Measurements from ENCODE around the gene ENPEP. TPM values are rescaled to one million over a fixed set of nuclear protein-coding genes. Genes with fewer than 3 reads are reported as not detected.

The ENPEP gene
- total and polyA plus RNA-seq, 9 of the 15 experiments (the other 6 are each of a cell fraction or from before 2014, with no cell fraction given), result 0.01 TPM; not detected in 7

DNA sequence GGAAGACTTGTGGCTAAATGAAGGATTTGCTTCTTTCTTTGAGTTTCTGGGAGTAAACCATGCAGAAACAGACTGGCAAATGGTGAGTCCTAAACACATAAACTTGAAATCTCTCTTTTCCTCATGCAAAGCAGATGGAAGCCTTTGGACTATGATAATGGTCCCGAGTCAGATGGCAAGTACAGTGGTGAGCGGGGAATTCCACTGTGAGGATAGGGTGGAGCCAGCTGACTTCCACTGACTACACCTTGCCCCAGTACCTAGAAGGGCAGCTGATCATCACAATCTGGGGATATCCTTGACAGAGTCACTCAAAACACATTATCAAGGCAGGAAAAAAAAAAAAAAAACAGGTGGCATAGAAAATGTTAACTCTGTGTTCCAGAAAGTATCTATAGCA lies 34.3 kb downstream of the ENPEP start (continued):
- TF ChIP-seq, protein P1, sequence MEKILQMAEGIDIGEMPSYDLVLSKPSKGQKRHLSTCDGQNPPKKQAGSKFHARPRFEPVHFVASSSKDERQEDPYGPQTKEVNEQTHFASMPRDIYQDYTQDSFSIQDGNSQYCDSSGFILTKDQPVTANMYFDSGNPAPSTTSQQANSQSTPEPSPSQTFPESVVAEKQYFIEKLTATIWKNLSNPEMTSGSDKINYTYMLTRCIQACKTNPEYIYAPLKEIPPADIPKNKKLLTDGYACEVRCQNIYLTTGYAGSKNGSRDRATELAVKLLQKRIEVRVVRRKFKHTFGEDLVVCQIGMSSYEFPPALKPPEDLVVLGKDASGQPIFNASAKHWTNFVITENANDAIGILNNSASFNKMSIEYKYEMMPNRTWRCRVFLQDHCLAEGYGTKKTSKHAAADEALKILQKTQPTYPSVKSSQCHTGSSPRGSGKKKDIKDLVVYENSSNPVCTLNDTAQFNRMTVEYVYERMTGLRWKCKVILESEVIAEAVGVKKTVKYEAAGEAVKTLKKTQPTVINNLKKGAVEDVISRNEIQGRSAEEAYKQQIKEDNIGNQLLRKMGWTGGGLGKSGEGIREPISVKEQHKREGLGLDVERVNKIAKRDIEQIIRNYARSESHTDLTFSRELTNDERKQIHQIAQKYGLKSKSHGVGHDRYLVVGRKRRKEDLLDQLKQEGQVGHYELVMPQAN (IDR thresholded peaks at IDR 0.05; ENCODE audit: borderline replicate concordance), result no peak
- no peak for TF ChIP-seq SMAD4 (CRISPR knock-in tag; conservative IDR thresholded peaks at IDR 0.05)
- TF ChIP-seq, protein P2, sequence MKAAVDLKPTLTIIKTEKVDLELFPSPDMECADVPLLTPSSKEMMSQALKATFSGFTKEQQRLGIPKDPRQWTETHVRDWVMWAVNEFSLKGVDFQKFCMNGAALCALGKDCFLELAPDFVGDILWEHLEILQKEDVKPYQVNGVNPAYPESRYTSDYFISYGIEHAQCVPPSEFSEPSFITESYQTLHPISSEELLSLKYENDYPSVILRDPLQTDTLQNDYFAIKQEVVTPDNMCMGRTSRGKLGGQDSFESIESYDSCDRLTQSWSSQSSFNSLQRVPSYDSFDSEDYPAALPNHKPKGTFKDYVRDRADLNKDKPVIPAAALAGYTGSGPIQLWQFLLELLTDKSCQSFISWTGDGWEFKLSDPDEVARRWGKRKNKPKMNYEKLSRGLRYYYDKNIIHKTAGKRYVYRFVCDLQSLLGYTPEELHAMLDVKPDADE (conservative IDR thresholded peaks at IDR 0.05; ENCODE audit: control insufficient read depth, low read depth, low read length), result no peak

DNA sequence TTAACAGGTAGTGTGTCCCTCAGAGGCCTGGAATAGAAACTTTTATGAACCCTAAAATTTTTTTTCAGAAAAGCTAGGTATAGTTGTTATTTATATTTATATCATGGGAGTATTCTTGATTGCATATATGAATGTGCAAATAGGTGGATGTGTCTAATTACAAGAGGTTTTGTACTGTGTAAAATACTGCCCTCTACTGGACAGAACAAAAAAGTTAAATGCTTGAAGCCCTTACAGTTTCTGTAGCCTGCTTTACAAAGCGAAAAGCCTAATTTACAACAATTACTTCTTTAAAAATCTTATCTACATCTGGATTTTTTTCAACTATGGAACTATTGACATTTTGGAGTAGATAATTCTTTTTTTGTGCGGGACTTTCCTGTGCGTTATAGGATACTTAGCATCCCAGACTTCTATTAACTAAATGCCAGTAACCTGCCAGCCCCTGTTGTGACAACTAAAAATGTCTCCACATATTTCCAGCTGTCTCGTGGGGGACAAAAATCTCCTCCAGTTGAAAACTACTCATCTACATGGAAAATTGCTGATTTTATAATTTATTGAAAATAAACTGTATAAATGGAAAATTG lies 35.1 kb downstream of the ENPEP start:
- FAIRE-seq (peak; percentile 68), ATAC-seq (peak; percentile 86), DNase-seq (ENCODE audit: extremely low read depth in 1 of 4, low spot score in 3 of 4) (peak; percentile 54 to 59 (median 58))
- in situ Hi-C loops (cut with MboI) (loop anchor here (25.0 kb wide), 1 partner anchor 1099 kb away; no protein-coding TSS in a partner anchor), intact Hi-C loops (cut with micrococcal nuclease) (loop anchor here (1.0 to 10.0 kb wide), 4 partner anchors 166 to 506 kb away; no protein-coding TSS in a partner anchor)
- BruUV-seq (replicated peaks), result no TSS peak
- no peak overlapping the region for H3K4me3 ChIP-seq
- H3K9me1 ChIP-seq (ENCODE audit: control insufficient read depth, insufficient read depth, low read length), result no peaks in the 10 kb centered on the region
- POLR2A ChIA-PET, result no interaction called here
- H3K27ac ChIP-seq (ENCODE audit: extremely low read depth, low read depth, low read length), result no peak overlapping the region
- H3K36me3 ChIP-seq (ENCODE audit: control insufficient read depth, insufficient read depth, low read length), result no peaks in the 10 kb centered on the region
- WGBS (ENCODE audit: insufficient coverage, low coverage, missing lambda C conversion rate), result 2% methylated on average over 4 of the region's 4 CpGs
- H3K4me1 ChIP-seq (replicated peaks in 1 of 2; ENCODE audit: control insufficient read depth in 2 of 2, insufficient read depth in 2 of 2, low read length in 2 of 2), result no peaks in the 10 kb centered on the region
- no peaks in the 10 kb centered on the region for H3K79me2 ChIP-seq (ENCODE audit: control insufficient read depth, insufficient read depth, low read length)
- H3K9me3 ChIP-seq (replicated peaks; ENCODE audit: control insufficient read depth, insufficient read depth, low read depth, low read length), result no peaks in the 10 kb centered on the region
- no peak overlapping the region for H3K9ac ChIP-seq (ENCODE audit: insufficient read depth in 1 of 2, low read depth in 2 of 2, low read length in 2 of 2)
- CTCF ChIA-PET (ENCODE audit: low intra/inter-chr PET ratio), result interaction anchor here (0.6 to 10.9 kb wide), 12 partner anchors 25 to 1088 kb away, joined by 3 to 252 read pairs (median 5); no protein-coding TSS in a partner anchor
- no peaks in the 10 kb centered on the region for H4K20me1 ChIP-seq (replicated peaks; ENCODE audit: control insufficient read depth, insufficient read depth, low read length)
- no peak overlapping the region for H2AFZ ChIP-seq (ENCODE audit: low read depth, low read length)
- H3K27me3 ChIP-seq (ENCODE audit: control insufficient read depth in 2 of 2, insufficient read depth in 2 of 2, low read length in 2 of 2), result no peaks in the 10 kb centered on the region; a peak in 1 of 5 replicates
- no peak overlapping the region for H3K4me2 ChIP-seq (ENCODE audit: insufficient read depth, low read length)
- TF ChIP-seq HNRNPH1 (optimal IDR thresholded peaks at IDR 0.05; ENCODE audit: low read depth, low read length), result no peak
- peak; percentile 65 to 71 for TF ChIP-seq RAD21 (CRISPR knock-in tag; conservative IDR thresholded peaks at IDR 0.05 in 1 of 2, IDR thresholded peaks at IDR 0.05 in 1 of 2)
- no peak for TF ChIP-seq ZNF778 (CRISPR knock-in tag; IDR thresholded peaks at IDR 0.05)
- TF ChIP-seq, protein P3, sequence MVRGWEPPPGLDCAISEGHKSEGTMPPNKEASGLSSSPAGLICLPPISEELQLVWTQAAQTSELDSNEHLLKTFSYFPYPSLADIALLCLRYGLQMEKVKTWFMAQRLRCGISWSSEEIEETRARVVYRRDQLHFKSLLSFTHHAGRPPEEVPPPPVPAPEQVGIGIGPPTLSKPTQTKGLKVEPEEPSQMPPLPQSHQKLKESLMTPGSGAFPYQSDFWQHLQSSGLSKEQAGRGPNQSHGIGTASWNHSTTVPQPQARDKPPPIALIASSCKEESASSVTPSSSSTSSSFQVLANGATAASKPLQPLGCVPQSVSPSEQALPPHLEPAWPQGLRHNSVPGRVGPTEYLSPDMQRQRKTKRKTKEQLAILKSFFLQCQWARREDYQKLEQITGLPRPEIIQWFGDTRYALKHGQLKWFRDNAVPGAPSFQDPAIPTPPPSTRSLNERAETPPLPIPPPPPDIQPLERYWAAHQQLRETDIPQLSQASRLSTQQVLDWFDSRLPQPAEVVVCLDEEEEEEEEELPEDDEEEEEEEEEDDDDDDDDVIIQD (CRISPR knock-in tag; IDR thresholded peaks at IDR 0.05), result no peak

Measured in K562 (cell line).